Lower leg skin (tissue), 3 donors: ENCODE data around the gene RAPH1.

Source experiments
- CTCF ChIP-seq, 3 donors: fragments of 450-650 bp; IDR thresholded peaks; one replicate each; pipeline ENCODE4 v1.5.1; 2016; ENCODE audit warnings: antibody characterized with exemption in 3 of 3, mild to moderate bottlenecking in 3 of 3, moderate library complexity in 2 of 3
- POLR2A ChIP-seq, 2 donors: fragments of 450-650 bp; IDR thresholded peaks; one replicate each; pipeline ENCODE4 v1.6.1; 2016 to 2017; ENCODE audit warnings: antibody characterized with exemption in 2 of 2, mild to moderate bottlenecking in 1 of 2, moderate library complexity in 1 of 2

GRCh38 chr2:203562268-203562667 is 27.2 kb upstream of the RAPH1 start:
- TF ChIP-seq CTCF (IDR thresholded peaks at IDR 0.05), result no peak
- no peak for TF ChIP-seq POLR2A (IDR thresholded peaks at IDR 0.05)
